Mesendoderm (in vitro differentiated cells): Measurements from ENCODE around the gene SIPA1L2.

Source experiments
- DNase-seq: peaks from one replicate; pipeline ENCODE4 v3.0.0; 2013
- H2AK5ac ChIP-seq: 2 replicates; pipeline ENCODE4 v1.6.1; 2013; ENCODE audit warnings: low read length, inconsistent platforms
- H2BK120ac ChIP-seq: 2 replicates; pipeline ENCODE4 v1.6.1; 2013; ENCODE audit warnings: low read depth, mild to moderate bottlenecking, low read length, moderate library complexity, mixed read lengths
- H2BK15ac ChIP-seq: replicated peaks from 2 replicates; pipeline ENCODE4 v1.6.1; 2013; ENCODE audit warnings: low read depth, mild to moderate bottlenecking, moderate library complexity
- H2BK5ac ChIP-seq: 2 replicates; pipeline ENCODE4 v1.6.1; 2013; ENCODE audit warnings: low read length, inconsistent platforms
- H3K18ac ChIP-seq: 2 replicates; pipeline ENCODE4 v1.6.1; 2013; ENCODE audit warnings: mild to moderate bottlenecking, low read length, mixed read lengths
- H3K23ac ChIP-seq: one replicate; pipeline ENCODE4 v1.6.1; 2013; ENCODE audit warnings: low read length
- H3K27ac ChIP-seq: 2 replicates; pipeline ENCODE4 v1.5.1; 2013; ENCODE audit warnings: low read depth, mild to moderate bottlenecking, inconsistent platforms, low read length, moderate library complexity
- H3K27me3 ChIP-seq: 2 replicates; pipeline ENCODE4 v1.6.1; 2013; ENCODE audit warnings: low read length, control low read depth, mild to moderate bottlenecking, inconsistent platforms; ENCODE audit not compliant: insufficient read depth, poor library complexity
- H3K36me3 ChIP-seq: 2 replicates; pipeline ENCODE4 v1.6.1; 2013; ENCODE audit warnings: low read length, inconsistent platforms; ENCODE audit not compliant: control insufficient read depth, insufficient read depth
- H3K4ac ChIP-seq: one replicate; pipeline ENCODE4 v1.6.1; 2013; ENCODE audit warnings: low read depth, mild to moderate bottlenecking, low read length, moderate library complexity
- H3K4me1 ChIP-seq: 2 replicates; pipeline ENCODE4 v1.6.1; 2013; ENCODE audit warnings: low read depth, low read length, inconsistent platforms; ENCODE audit not compliant: control insufficient read depth
- H3K4me2 ChIP-seq: 2 replicates; pipeline ENCODE4 v1.6.1; 2013; ENCODE audit warnings: low read length
- H3K4me3 ChIP-seq: 2 replicates; pipeline ENCODE4 v1.5.1; 2013; ENCODE audit warnings: mild to moderate bottlenecking, low read length
- H3K56ac ChIP-seq: one replicate; pipeline ENCODE4 v1.6.1; 2013; ENCODE audit warnings: low read length
- H3K79me1 ChIP-seq: 2 replicates; pipeline ENCODE4 v1.6.1; 2013; ENCODE audit warnings: low read length, inconsistent platforms
- H3K79me2 ChIP-seq: 2 replicates; pipeline ENCODE4 v1.6.1; 2013; ENCODE audit warnings: mild to moderate bottlenecking, low read length; ENCODE audit not compliant: control insufficient read depth, insufficient read depth
- H3K9ac ChIP-seq: 2 replicates; pipeline ENCODE4 v1.6.1; 2013; ENCODE audit warnings: low read length, inconsistent platforms
- H4K5ac ChIP-seq: one replicate; pipeline ENCODE4 v1.6.1; 2013; ENCODE audit warnings: low read length
- H4K8ac ChIP-seq: one replicate; pipeline ENCODE4 v1.6.1; 2013; ENCODE audit warnings: low read depth, mild to moderate bottlenecking, control low read depth, low read length, moderate library complexity
- WGBS: extraction: QIAGEN DNeasy Blood & Tissue Kit; methylation state at CpG from one replicate; pipeline ENCODE4 v1.1.7; 2013; ENCODE audit warnings: low lambda C conversion rate, missing lambda C conversion rate; ENCODE audit not compliant: insufficient coverage; ENCODE audit errors: extremely low coverage; 5-methylcytosine and 5-hydroxymethylcytosine counted together

Gene SIPA1L2

GRCh38 chr1:232589111-232589811 is 40.7 kb downstream of the SIPA1L2 start:
- no peak overlapping the region for H2AK5ac ChIP-seq
- no CpG with 5 or more reads among the region's 6 CpGs for WGBS
- peaks cover 47% of the 10 kb centered on the region for H3K79me2 ChIP-seq
- H3K36me3 ChIP-seq = no peaks in the 10 kb centered on the region
- H3K23ac ChIP-seq = no peak overlapping the region
- peaks cover 10% of the 10 kb centered on the region for H3K4me1 ChIP-seq
- no peak overlapping the region for H3K4me3 ChIP-seq
- H3K4ac ChIP-seq = no peak overlapping the region
- H3K9ac ChIP-seq = no peak overlapping the region
- no peak overlapping the region for H2BK15ac ChIP-seq
- DNase-seq = no peak
- no peaks in the 10 kb centered on the region for H3K27me3 ChIP-seq
- H3K4me2 ChIP-seq = no peak overlapping the region
- H3K18ac ChIP-seq = no peak overlapping the region
- H2BK5ac ChIP-seq = no peak overlapping the region
- no peak overlapping the region for H4K5ac ChIP-seq
- H3K27ac ChIP-seq = no peak overlapping the region
- no peak overlapping the region for H4K8ac ChIP-seq
- H3K56ac ChIP-seq = no peak overlapping the region
- no peak overlapping the region for H2BK120ac ChIP-seq
- H3K79me1 ChIP-seq = peaks cover 31% of the 10 kb centered on the region

GRCh38 chr1:232587141-232588008 is 42.6 kb downstream of the SIPA1L2 start:
- no peak overlapping the region for H2AK5ac ChIP-seq
- peaks cover 45% of the 10 kb centered on the region for H3K79me2 ChIP-seq
- no peaks in the 10 kb centered on the region for H3K27me3 ChIP-seq
- H4K5ac ChIP-seq = no peak overlapping the region
- no CpG with 5 or more reads among the region's 11 CpGs for WGBS
- H4K8ac ChIP-seq = no peak overlapping the region
- DNase-seq = no peak
- H3K4me1 ChIP-seq = peaks cover 5% of the 10 kb centered on the region
- H3K79me1 ChIP-seq = peaks cover 28% of the 10 kb centered on the region
- no peak overlapping the region for H3K4me2 ChIP-seq
- no peak overlapping the region for H2BK120ac ChIP-seq
- H3K9ac ChIP-seq = no peak overlapping the region
- no peak overlapping the region for H2BK15ac ChIP-seq
- H3K18ac ChIP-seq = no peak overlapping the region
- H2BK5ac ChIP-seq = no peak overlapping the region
- no peak overlapping the region for H3K4me3 ChIP-seq
- H3K23ac ChIP-seq = no peak overlapping the region
- H3K27ac ChIP-seq = no peak overlapping the region
- no peak overlapping the region for H3K56ac ChIP-seq
- H3K4ac ChIP-seq = no peak overlapping the region
- no peaks in the 10 kb centered on the region for H3K36me3 ChIP-seq

DNA sequence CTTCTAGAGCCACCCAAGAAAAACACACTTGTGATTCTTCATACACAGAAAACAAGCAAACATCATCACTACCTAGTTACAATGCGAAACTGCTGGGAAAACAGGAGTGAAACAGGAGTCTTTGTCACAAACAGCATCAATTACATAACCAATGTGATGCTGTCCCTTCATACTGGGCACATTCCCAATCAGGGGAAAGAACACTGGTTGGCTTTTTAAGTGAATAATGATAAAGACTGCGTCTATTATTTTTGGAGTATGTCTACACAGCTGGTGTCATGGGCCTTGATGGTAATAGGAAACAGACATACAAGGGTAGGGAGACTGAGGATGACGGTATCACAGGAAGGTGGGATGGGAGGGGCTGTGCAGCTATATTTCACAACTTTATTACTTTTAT is 43.3 kb downstream of the SIPA1L2 start:
- Histone ChIP-seq H3K9ac (no peak overlapping the region), H4K5ac (no peak overlapping the region)

DNA sequence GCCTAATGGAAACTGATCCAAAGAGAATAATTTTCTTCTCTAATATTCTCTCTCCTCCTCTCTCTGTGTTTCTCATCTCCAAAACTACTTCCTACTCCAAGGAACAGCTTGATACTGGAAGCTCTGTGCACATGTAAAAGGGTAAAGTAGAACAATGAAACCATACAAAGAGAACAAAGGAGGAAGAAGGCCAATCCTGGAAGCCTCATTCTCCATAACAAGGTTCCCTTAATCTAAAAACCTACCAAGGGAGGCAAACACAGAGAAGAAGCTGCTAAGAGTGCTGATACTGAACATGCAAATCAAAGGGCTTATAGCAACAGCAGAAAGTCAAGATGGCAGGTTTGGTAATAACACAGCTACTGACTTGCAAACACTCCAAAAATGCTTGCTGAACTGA is 44.4 kb downstream of the SIPA1L2 start:
- Histone ChIP-seq H3K9ac (no peak overlapping the region), H2AK5ac (no peak overlapping the region), H3K36me3 (no peaks in the 10 kb centered on the region), H3K18ac (no peak overlapping the region), H3K27me3 (no peaks in the 10 kb centered on the region), H2BK15ac (no peak overlapping the region), H3K79me1 (peaks cover 29% of the 10 kb centered on the region), H4K8ac (no peak overlapping the region), H2BK5ac (no peak overlapping the region), H3K4me1 (peaks cover 12% of the 10 kb centered on the region), H2BK120ac (no peak overlapping the region), H3K56ac (no peak overlapping the region), H3K4ac (no peak overlapping the region), H3K79me2 (peaks cover 48% of the 10 kb centered on the region), H3K23ac (no peak overlapping the region), H3K4me3 (no peak overlapping the region), H3K4me2 (no peak overlapping the region), H3K27ac (no peak overlapping the region), H4K5ac (no peak overlapping the region)
- no peak for DNase-seq

More for the DNA sequence above, 43.3 kb downstream of the SIPA1L2 start:
- H3K79me1 ChIP-seq = peaks cover 28% of the 10 kb centered on the region
- H3K56ac ChIP-seq = no peak overlapping the region
- no peak overlapping the region for H3K18ac ChIP-seq
- no peak overlapping the region for H3K4me3 ChIP-seq
- H2BK120ac ChIP-seq = no peak overlapping the region
- no peak overlapping the region for H3K4me2 ChIP-seq
- H3K27ac ChIP-seq = no peak overlapping the region
- H4K8ac ChIP-seq = no peak overlapping the region
- no peak overlapping the region for H2AK5ac ChIP-seq
- H3K23ac ChIP-seq = no peak overlapping the region
- no peak overlapping the region for H2BK15ac ChIP-seq
- no CpG with 5 or more reads among the region's 3 CpGs for WGBS
- H2BK5ac ChIP-seq = no peak overlapping the region
- H3K36me3 ChIP-seq = no peaks in the 10 kb centered on the region
- H3K4me1 ChIP-seq = peaks cover 5% of the 10 kb centered on the region
- no peak overlapping the region for H3K4ac ChIP-seq
- DNase-seq = no peak
- H3K79me2 ChIP-seq = peaks cover 46% of the 10 kb centered on the region
- H3K27me3 ChIP-seq = no peaks in the 10 kb centered on the region

GRCh38 chr1:232581932-232582331 is 48.0 kb downstream of the SIPA1L2 start:
- WGBS = no CpG with 5 or more reads among the region's 1 CpG
- Histone ChIP-seq H3K79me2 (peaks cover 42% of the 10 kb centered on the region), H3K4me3 (no peak overlapping the region), H3K9ac (no peak overlapping the region), H2BK120ac (no peak overlapping the region), H3K27ac (no peak overlapping the region), H4K8ac (no peak overlapping the region), H3K56ac (no peak overlapping the region), H3K18ac (no peak overlapping the region), H3K79me1 (peaks cover 24% of the 10 kb centered on the region), H3K27me3 (no peaks in the 10 kb centered on the region), H3K4me1 (peaks cover 25% of the 10 kb centered on the region), H4K5ac (no peak overlapping the region), H3K4ac (no peak overlapping the region), H3K4me2 (no peak overlapping the region), H3K23ac (no peak overlapping the region), H2BK5ac (no peak overlapping the region), H2AK5ac (no peak overlapping the region), H3K36me3 (no peaks in the 10 kb centered on the region), H2BK15ac (no peak overlapping the region)
- no peak for DNase-seq
